ENCODE results near the gene TSPAN6.

Gene TSPAN6

DNA sequence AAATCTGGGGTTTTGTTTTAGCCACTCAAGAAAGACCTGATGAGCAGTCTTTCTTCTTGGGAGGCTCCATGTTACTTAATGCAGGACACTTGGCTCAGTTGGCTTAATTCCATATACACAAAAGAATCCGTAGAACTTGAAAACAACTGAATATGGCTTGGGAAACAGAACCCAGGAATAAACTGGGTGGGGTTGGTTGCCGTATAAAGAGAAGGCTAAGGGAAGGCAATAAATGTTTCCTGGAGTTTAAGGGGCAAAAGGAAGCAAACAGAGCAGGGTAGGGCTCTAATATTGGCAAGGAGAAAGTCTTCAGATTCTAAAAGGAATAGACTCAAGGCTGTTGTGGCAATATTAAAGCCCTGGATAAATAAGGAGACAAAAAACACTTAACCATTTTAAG is 43.5 kb downstream of the TSPAN6 start:
- Histone ChIP-seq H4K20me1 (no peaks in the 10 kb centered on the region), H3K27ac (no peak overlapping the region), H3K4me1 (0 out of 2 replicates have a peak, but pooled peaks cover 6% of the 10 kb centered on the region), H3K9ac (no peak overlapping the region), H3K4me3 (no peak overlapping the region), H3K27me3 (no peaks in the 10 kb centered on the region), H3K4me2 (no peak overlapping the region), H3K36me3 (no peaks in the 10 kb centered on the region), H3K9me3 (no peaks in the 10 kb centered on the region)
- no peak for TF ChIP-seq Cebpa-rat (IDR thresholded peaks at IDR 0.05)

DNA sequence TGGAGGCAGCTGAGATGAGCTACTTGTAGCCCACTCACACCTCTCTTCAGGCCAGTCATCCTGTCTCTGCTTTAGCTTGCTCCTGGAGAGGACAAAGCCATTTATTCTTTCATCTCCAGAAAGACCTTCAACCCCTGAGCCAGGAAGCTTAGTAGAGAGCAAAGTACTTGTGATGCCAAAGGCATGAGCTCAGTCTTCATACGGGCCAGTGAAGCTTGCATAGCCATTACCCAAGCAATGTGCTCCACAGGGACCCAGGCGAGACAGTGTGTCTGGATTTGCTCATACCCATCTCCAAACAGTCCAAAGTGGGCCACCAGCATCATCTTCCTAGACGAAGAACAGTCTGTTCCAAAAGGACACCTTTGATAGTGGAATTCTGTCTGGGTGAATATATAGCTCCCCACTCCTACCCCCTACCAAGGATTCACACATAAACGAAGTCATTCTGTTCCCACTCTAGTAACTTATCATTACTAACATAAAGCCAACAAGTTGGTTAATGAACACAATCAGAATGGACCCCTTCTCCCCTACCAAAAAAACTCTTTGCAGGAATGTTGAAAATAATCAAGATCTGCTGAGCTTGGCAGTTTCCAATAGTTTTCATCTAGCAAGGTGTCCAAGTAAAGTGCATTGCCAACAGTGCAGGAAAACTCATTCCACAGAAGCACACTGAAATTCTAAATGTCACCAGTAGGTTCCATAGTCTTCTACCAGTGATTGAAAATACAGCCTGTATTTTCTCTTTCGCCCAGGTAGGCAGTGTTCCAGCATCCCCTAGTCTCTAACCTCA is 45.2 kb downstream of the TSPAN6 start:
- Histone ChIP-seq H3K9ac (no peak overlapping the region), H3K36me3 (no peaks in the 10 kb centered on the region), H3K27ac (no peak overlapping the region), H4K20me1 (no peaks in the 10 kb centered on the region), H3K9me3 (no peaks in the 10 kb centered on the region), H3K27me3 (no peaks in the 10 kb centered on the region), H3K4me1 (0 out of 2 replicates have a peak, but pooled peaks cover 6% of the 10 kb centered on the region), H3K4me2 (no peak overlapping the region), H3K4me3 (no peak overlapping the region)
- no peak for TF ChIP-seq Cebpa-rat (IDR thresholded peaks at IDR 0.05)

DNA sequence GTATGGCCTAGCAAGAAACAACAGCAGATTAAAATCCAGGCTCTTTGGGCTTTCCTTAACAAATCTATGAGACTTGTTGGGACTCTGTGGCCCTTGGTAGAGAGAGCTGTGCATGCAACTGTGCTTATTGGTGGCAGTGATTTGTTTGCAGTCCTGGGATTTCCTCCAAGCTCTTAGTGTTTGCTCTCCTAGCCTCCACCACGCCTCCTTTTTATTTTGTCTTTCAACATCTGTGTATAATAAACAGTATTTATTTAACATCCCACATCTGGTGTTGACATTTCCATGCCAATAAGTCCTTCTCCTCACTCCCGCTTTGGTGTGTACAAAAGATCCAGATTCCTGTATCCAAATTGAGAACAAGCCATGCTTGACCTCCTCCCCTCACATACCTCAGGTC is 48.7 kb downstream of the TSPAN6 start:
- no peak overlapping the region for H3K4me2 ChIP-seq
- H3K9me3 ChIP-seq: no peaks in the 10 kb centered on the region
- H3K4me1 ChIP-seq: 0 out of 2 replicates have a peak, but pooled peaks cover 6% of the 10 kb centered on the region
- H3K27me3 ChIP-seq: no peaks in the 10 kb centered on the region
- no peaks in the 10 kb centered on the region for H4K20me1 ChIP-seq
- H3K4me3 ChIP-seq: no peak overlapping the region
- TF ChIP-seq Cebpa-rat (IDR thresholded peaks at IDR 0.05): no peak
- no peaks in the 10 kb centered on the region for H3K36me3 ChIP-seq
- H3K27ac ChIP-seq: no peak overlapping the region
- H3K9ac ChIP-seq: no peak overlapping the region

DNA sequence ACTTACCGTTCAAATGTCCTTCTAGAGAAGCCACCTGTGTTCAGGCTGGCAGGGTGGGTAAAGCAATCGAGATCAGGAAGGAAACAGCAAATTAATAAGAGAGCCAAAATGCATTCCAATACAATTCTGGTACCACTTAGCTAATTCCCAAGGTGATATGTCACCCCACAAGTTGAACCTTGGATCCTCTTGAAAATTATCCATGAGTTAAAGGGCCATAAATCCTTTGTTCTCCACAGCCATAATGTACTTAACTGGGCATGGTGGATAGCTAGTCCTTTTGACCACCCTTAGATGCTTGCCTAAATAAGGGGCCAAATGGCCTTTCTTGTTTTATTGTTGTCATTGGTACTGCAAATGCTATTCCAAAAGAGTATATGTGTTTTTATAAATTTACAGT is 49.9 kb downstream of the TSPAN6 start:
- Histone ChIP-seq H3K9ac (no peak overlapping the region), H3K4me1 (0 out of 2 replicates have a peak, but pooled peaks cover 6% of the 10 kb centered on the region), H4K20me1 (no peaks in the 10 kb centered on the region), H3K4me2 (no peak overlapping the region), H3K36me3 (no peaks in the 10 kb centered on the region), H3K27ac (no peak overlapping the region), H3K27me3 (no peaks in the 10 kb centered on the region), H3K9me3 (no peaks in the 10 kb centered on the region), H3K4me3 (no peak overlapping the region)
- no peak for TF ChIP-seq Cebpa-rat (IDR thresholded peaks at IDR 0.05)

DNA sequence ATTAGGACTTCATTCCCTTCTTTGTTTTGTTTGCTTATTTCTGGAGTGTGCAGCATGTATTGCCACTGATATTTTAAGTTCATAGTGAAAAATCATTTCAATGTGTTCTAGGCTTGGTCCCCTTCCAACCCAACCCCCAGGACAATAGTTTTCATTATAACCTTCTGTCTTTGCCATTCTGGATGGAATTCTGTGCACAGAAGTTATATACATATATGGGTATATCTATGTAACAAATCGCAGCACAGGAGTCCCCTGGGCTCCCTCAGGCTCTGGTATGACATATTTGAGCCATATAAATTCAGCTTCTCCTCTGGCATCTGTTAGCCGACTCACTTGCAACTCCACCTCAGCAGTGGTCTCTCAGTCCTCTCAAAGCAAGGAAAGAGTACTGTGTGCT is 52.0 kb downstream of the TSPAN6 start, which contains the start of gene TNMD:
TSS of gene TNMD (plus strand) at position 326 of the 400 bp plus-strand sequence. CDS start 83 bp downstream, outside the sequence.
- no peaks in the 10 kb centered on the region for H3K9me3 ChIP-seq
- H3K4me2 ChIP-seq: no peak within 1 kb of the TSS
- no peak within 1 kb of the TSS for H3K9ac ChIP-seq
- H3K4me1 ChIP-seq: 0 out of 2 replicates have a peak, but pooled peaks cover 3% of the 10 kb centered on the region
- no peaks in the 10 kb centered on the region for H4K20me1 ChIP-seq
- no peaks in the 10 kb centered on the region for H3K27me3 ChIP-seq
- no peak for TF ChIP-seq Cebpa-rat (IDR thresholded peaks at IDR 0.05)
- no peak within 1 kb of the TSS for H3K4me3 ChIP-seq
- H3K36me3 ChIP-seq: no peaks in the 10 kb centered on the region
- no peak within 1 kb of the TSS for H3K27ac ChIP-seq
